Natural killer cell treated with Interleukin-12 subunit alpha and Interleukin-12 subunit beta and Interleukin-15 and Interleukin-18, amount 100 ng/mL, for 72 hours (primary cell): Measurements from ENCODE around the gene TRIM2. TPM values are rescaled to one million over a fixed set of nuclear protein-coding genes. Genes with fewer than 3 reads are reported as not detected.

Experiments
- ATAC-seq, 2 donors: fragments of 150-1000 bp; cut with Tn5 transposase in 1 of 2; sonication (Bioruptor Pico), chemical (Tn5 transposase) in 1 of 2; 2 replicates each; pipeline ENCODE4 v1.10.0; 2021
- DNase-seq: peaks from one replicate; pipeline ENCODE4 v3.0.0; 2022; ENCODE audit warnings: low spot score
- H3K27ac Mint-ChIP-seq, 2 donors: 1 replicate in 1 of 2; 2 replicates in 1 of 2; pipeline ENCODE4 v1.8.0; 2022; ENCODE audit warnings: mixed read lengths in 2 of 2, mild to moderate bottlenecking in 1 of 2, moderate library complexity in 1 of 2
- H3K27me3 Mint-ChIP-seq, 2 donors: 1 replicate in 1 of 2; 2 replicates in 1 of 2; pipeline ENCODE4 v1.8.0; 2022; ENCODE audit warnings: mixed read lengths in 2 of 2
- H3K36me3 Mint-ChIP-seq: one replicate; pipeline ENCODE4 v1.8.0; 2022; ENCODE audit warnings: mixed read lengths
- H3K4me1 Mint-ChIP-seq, 2 donors: 1 replicate in 1 of 2; 2 replicates in 1 of 2; pipeline ENCODE4 v1.8.0; 2022; ENCODE audit warnings: low read depth in 2 of 2, mixed read lengths in 2 of 2, mild to moderate bottlenecking in 1 of 2
- H3K4me3 Mint-ChIP-seq: one replicate; pipeline ENCODE4 v1.8.0; 2022; ENCODE audit warnings: mixed read lengths
- H3K9me3 Mint-ChIP-seq: 2 replicates; pipeline ENCODE4 v1.8.0; 2022; ENCODE audit warnings: mixed read lengths
- total RNA-seq, 2 donors: library from RNA; stranded (reverse); gene quantifications; one replicate each; pipeline ENCODE4 v1.2.3, GENCODE V29; 2022

Gene TRIM2
- total RNA-seq, 2 donors from 2014 or later = not detected

- Mint-ChIP-seq H3K9me3 (no peaks in the 10 kb centered on the region), H3K4me3 (no peak overlapping the region), H3K27ac (no peak overlapping the region), H3K27me3 (peaks cover 2 to 17% of the 10 kb centered on the region in 2 donors), H3K4me1 (no peaks in the 10 kb centered on the region), H3K36me3 (no peaks in the 10 kb centered on the region)
- no peak for ATAC-seq
- DNase-seq = no peak
Measured at GRCh38 chr4:153269218-153269990, 65.2 kb downstream of the TRIM2 start.

GRCh38 chr4:153270361-153270760 lies 66.1 kb downstream of the TRIM2 start:
- Mint-ChIP-seq H3K9me3 (no peaks in the 10 kb centered on the region), H3K4me1 (no peaks in the 10 kb centered on the region), H3K4me3 (no peak overlapping the region), H3K27me3 (peaks cover 2 to 18% of the 10 kb centered on the region in 2 donors), H3K27ac (no peak overlapping the region), H3K36me3 (no peaks in the 10 kb centered on the region)
- DNase-seq = no peak
- no peak for ATAC-seq

GRCh38 chr4:153271820-153272219 lies 67.6 kb downstream of the TRIM2 start:
- ATAC-seq = no peak
- Mint-ChIP-seq H3K9me3 (no peaks in the 10 kb centered on the region), H3K4me1 (no peaks in the 10 kb centered on the region), H3K4me3 (no peak overlapping the region), H3K36me3 (no peaks in the 10 kb centered on the region), H3K27me3 (peaks cover 2 to 18% of the 10 kb centered on the region in 2 donors), H3K27ac (no peak overlapping the region)
- no peak for DNase-seq

GRCh38 chr4:153273751-153274150 lies 69.5 kb downstream of the TRIM2 start:
- no peak overlapping the region for H3K4me3 Mint-ChIP-seq
- no peaks in the 10 kb centered on the region for H3K36me3 Mint-ChIP-seq
- peaks cover 0 to 11% of the 10 kb centered on the region in 2 donors for H3K27me3 Mint-ChIP-seq
- H3K4me1 Mint-ChIP-seq = peaks cover 0 to 3% of the 10 kb centered on the region in 2 donors
- no peak for ATAC-seq
- no peaks in the 10 kb centered on the region for H3K9me3 Mint-ChIP-seq
- DNase-seq = no peak
- H3K27ac Mint-ChIP-seq = no peak overlapping the region

GRCh38 chr4:153274967-153275366 lies 70.7 kb downstream of the TRIM2 start:
- Mint-ChIP-seq H3K36me3 (no peaks in the 10 kb centered on the region), H3K27me3 (peaks cover 0 to 11% of the 10 kb centered on the region in 2 donors), H3K27ac (no peak overlapping the region), H3K4me1 (peaks cover 0 to 3% of the 10 kb centered on the region in 2 donors), H3K4me3 (no peak overlapping the region), H3K9me3 (no peaks in the 10 kb centered on the region)
- ATAC-seq (no peak), DNase-seq (no peak)

- ATAC-seq = no peak
- Mint-ChIP-seq H3K4me3 (no peak overlapping the region), H3K4me1 (peaks cover 0 to 3% of the 10 kb centered on the region in 2 donors), H3K27ac (no peak overlapping the region), H3K27me3 (peaks cover 0 to 11% of the 10 kb centered on the region in 2 donors), H3K36me3 (no peaks in the 10 kb centered on the region), H3K9me3 (no peaks in the 10 kb centered on the region)
- DNase-seq = no peak
Measured at GRCh38 chr4:153275380-153276276, 71.4 kb downstream of the TRIM2 start.

- no peaks in the 10 kb centered on the region for H3K36me3 Mint-ChIP-seq
- H3K4me3 Mint-ChIP-seq = no peak overlapping the region
- H3K9me3 Mint-ChIP-seq = no peaks in the 10 kb centered on the region
- peaks cover 0 to 3% of the 10 kb centered on the region in 2 donors for H3K4me1 Mint-ChIP-seq
- no peak overlapping the region for H3K27ac Mint-ChIP-seq
- peaks cover 0 to 11% of the 10 kb centered on the region in 2 donors for H3K27me3 Mint-ChIP-seq
- ATAC-seq = peak in 1 of 2 donors; percentile 9
- DNase-seq = no peak
Measured at GRCh38 chr4:153276971-153277370, 72.7 kb downstream of the TRIM2 start.

GRCh38 chr4:153281476-153281875 lies 77.2 kb downstream of the TRIM2 start:
- Mint-ChIP-seq H3K9me3 (no peaks in the 10 kb centered on the region), H3K27ac (no peak overlapping the region), H3K4me1 (peaks cover 0 to 3% of the 10 kb centered on the region in 2 donors), H3K27me3 (peaks cover 0 to 7% of the 10 kb centered on the region in 2 donors), H3K36me3 (no peaks in the 10 kb centered on the region), H3K4me3 (no peak overlapping the region)
- no peak for ATAC-seq
- no peak for DNase-seq

GRCh38 chr4:153282023-153282422 lies 77.8 kb downstream of the TRIM2 start:
- Mint-ChIP-seq H3K36me3 (no peaks in the 10 kb centered on the region), H3K4me1 (peaks cover 0 to 3% of the 10 kb centered on the region in 2 donors), H3K4me3 (no peak overlapping the region), H3K27ac (no peak overlapping the region), H3K9me3 (no peaks in the 10 kb centered on the region), H3K27me3 (peaks cover 0 to 13% of the 10 kb centered on the region in 2 donors)
- ATAC-seq = no peak
- DNase-seq = no peak

GRCh38 chr4:153283260-153283659 lies 79.0 kb downstream of the TRIM2 start:
- no peak for DNase-seq
- Mint-ChIP-seq H3K4me1 (no peaks in the 10 kb centered on the region), H3K27ac (no peak overlapping the region), H3K27me3 (peaks cover 0 to 14% of the 10 kb centered on the region in 2 donors), H3K36me3 (no peaks in the 10 kb centered on the region), H3K9me3 (no peaks in the 10 kb centered on the region), H3K4me3 (no peak overlapping the region)
- ATAC-seq = no peak

- Mint-ChIP-seq H3K9me3 (no peaks in the 10 kb centered on the region), H3K36me3 (no peaks in the 10 kb centered on the region), H3K4me1 (no peaks in the 10 kb centered on the region), H3K27me3 (peaks cover 5 to 20% of the 10 kb centered on the region in 2 donors), H3K4me3 (no peak overlapping the region), H3K27ac (no peak overlapping the region)
- no peak for DNase-seq
- ATAC-seq = no peak
Measured at GRCh38 chr4:153290134-153290533, 85.9 kb downstream of the TRIM2 start.

GRCh38 chr4:153291562-153291961 lies 87.3 kb downstream of the TRIM2 start:
- ATAC-seq = no peak
- peaks cover 5 to 12% of the 10 kb centered on the region in 2 donors for H3K27me3 Mint-ChIP-seq
- no peaks in the 10 kb centered on the region for H3K4me1 Mint-ChIP-seq
- no peak overlapping the region for H3K27ac Mint-ChIP-seq
- no peaks in the 10 kb centered on the region for H3K9me3 Mint-ChIP-seq
- no peak overlapping the region for H3K4me3 Mint-ChIP-seq
- no peak for DNase-seq
- H3K36me3 Mint-ChIP-seq = no peaks in the 10 kb centered on the region

- no peak overlapping the region for H3K27ac Mint-ChIP-seq
- no peaks in the 10 kb centered on the region for H3K4me1 Mint-ChIP-seq
- no peak for DNase-seq
- no peaks in the 10 kb centered on the region for H3K9me3 Mint-ChIP-seq
- no peaks in the 10 kb centered on the region for H3K36me3 Mint-ChIP-seq
- H3K4me3 Mint-ChIP-seq = no peak overlapping the region
- peaks cover 5 to 6% of the 10 kb centered on the region in 2 donors for H3K27me3 Mint-ChIP-seq
- ATAC-seq = no peak
Measured at GRCh38 chr4:153292897-153293741, 88.9 kb downstream of the TRIM2 start.
